Kidney (tissue), 14 donors: ENCODE data around the gene TCF7. TPM values are rescaled to one million over a fixed set of nuclear protein-coding genes. Genes with fewer than 3 reads are reported as not detected.

Experiments
- DNase-seq, 5 donors: peaks; one replicate each; pipeline ENCODE4 v3.0.0-alpha.2; 2013 to 2020
- FAIRE-seq: peaks from 2 replicates; lab custom pipeline; 2012; peaks lifted over from hg19 to GRCh38; lab: Jason Lieb, UNC
- H3K27ac ChIP-seq, 2 donors: one replicate each; pipeline ENCODE4 v1.7.0; 2013; ENCODE audit warnings: low read depth in 2 of 2, low read length in 2 of 2, inconsistent platforms in 1 of 2
- H3K27me3 ChIP-seq: one replicate; pipeline ENCODE4 v1.7.1; 2013; ENCODE audit warnings: low read length, inconsistent platforms; ENCODE audit not compliant: control insufficient read depth, insufficient read depth
- H3K36me3 ChIP-seq, 3 donors: one replicate each; pipeline versions ENCODE4 v1.7.0 to v1.7.1; 2013; ENCODE audit warnings: low read length in 3 of 3, control low read depth in 1 of 3, inconsistent platforms in 1 of 3; ENCODE audit not compliant: insufficient read depth in 3 of 3, control insufficient read depth in 2 of 3
- H3K4me1 ChIP-seq, 3 donors: one replicate each; pipeline versions ENCODE4 v1.7.0 to v1.7.1; 2013; ENCODE audit warnings: low read length in 3 of 3, inconsistent platforms in 1 of 3, low read depth in 1 of 3; ENCODE audit not compliant: control insufficient read depth in 2 of 3, insufficient read depth in 2 of 3
- H3K4me3 ChIP-seq, 3 donors: one replicate each; pipeline versions ENCODE4 v1.7.0 to v1.8.1; 2013; ENCODE audit warnings: low read length in 3 of 3, control low read depth in 1 of 3, inconsistent platforms in 1 of 3
- H3K9ac ChIP-seq, 3 donors: one replicate each; pipeline versions ENCODE4 v1.7.0 to v1.7.1; 2013; ENCODE audit warnings: low read length in 3 of 3, control low read depth in 1 of 3, inconsistent platforms in 1 of 3
- H3K9me3 ChIP-seq, 3 donors: one replicate each; pipeline versions ENCODE4 v1.7.0 to v1.7.1; 2013; ENCODE audit warnings: low read length in 3 of 3, control low read depth in 1 of 3, inconsistent platforms in 1 of 3; ENCODE audit not compliant: control insufficient read depth in 2 of 3, insufficient read depth in 1 of 3
- CTCF ChIP-seq: IDR thresholded peaks from 3 replicates; pipeline ENCODE4 v1.5.1; 2012; ENCODE audit warnings: mild to moderate bottlenecking, moderate library complexity, borderline replicate concordance; ENCODE audit not compliant: insufficient read depth; ENCODE audit errors: extremely low read depth
- intact Hi-C: fragments of 100-400 bp; cut with DNase I; formaldehyde crosslinking; loops from one replicate; pipeline ENCODE4 v1.11.1; 2022
- polyA plus RNA-seq: library from polyadenylated mRNA; stranded (reverse); fragments of 350-450 nt; fragmentation: Illumina TruSeq; extraction: RNeasy Lipid Tissue Mini Kit (QIAGEN cat#74804); gene quantifications from one replicate; pipeline ENCODE4 v1.2.3, GENCODE V29; 2014; ENCODE audit warnings: low read depth, low replicate concordance; ENCODE audit not compliant: insufficient read depth
- total RNA-seq: library from RNA; stranded (reverse); fragmentation: NEBNext Ultra II Directional; extraction: Animal tissue kit (Norgen Biotek cat#: 25700); gene quantifications from one replicate; pipeline ENCODE4 v1.2.1, GENCODE V29; 2021
- donor health status: control.
- donor health status: control.
- donor health status: control.
- donor health status: control.
- donor health status: control.
- donor health status: DM: yes; HTN: yes; CAD: no.
- donor health status: Normal renal cell carcinoma (clear cell type).

TCF7 gene
- total and polyA plus RNA-seq, 2 donors from 2014 or later = 1.2 to 15.6 TPM

GRCh38 chr5:134120386-134121138 lies 6.1 kb downstream of the TCF7 start:
- no peak for FAIRE-seq

GRCh38 chr5:134122530-134122929 lies 8.0 kb downstream of the TCF7 start:
- Histone ChIP-seq H3K27me3 (no peaks in the 10 kb centered on the region), H3K36me3 (no peaks in the 10 kb centered on the region), H3K4me3 (no peak overlapping the region), H3K4me1 (peaks cover 0 to 8% (median 4%) of the 10 kb centered on the region in 3 donors), H3K9ac (no peak overlapping the region), H3K9me3 (no peaks in the 10 kb centered on the region), H3K27ac (no peak overlapping the region)
- intact Hi-C loops = no loop called here
- DNase-seq (no peak), FAIRE-seq (no peak)
- no peak for TF ChIP-seq CTCF

More at GRCh38 chr5:134120386-134121138, 6.1 kb downstream of the TCF7 start:
- Histone ChIP-seq H3K27ac (no peak overlapping the region), H3K9me3 (no peaks in the 10 kb centered on the region), H3K4me3 (no peak overlapping the region), H3K27me3 (no peaks in the 10 kb centered on the region), H3K4me1 (peaks cover 0 to 4% (median 3%) of the 10 kb centered on the region in 3 donors), H3K9ac (no peak overlapping the region), H3K36me3 (no peaks in the 10 kb centered on the region)
- DNase-seq = no peak
- intact Hi-C loops = no loop called here
- no peak for TF ChIP-seq CTCF

GRCh38 chr5:134123360-134123759 lies 8.9 kb downstream of the TCF7 start:
- no peak overlapping the region for H3K4me3 ChIP-seq
- no peak for DNase-seq
- no peak for FAIRE-seq
- H3K27ac ChIP-seq = no peak overlapping the region
- H3K36me3 ChIP-seq = no peaks in the 10 kb centered on the region
- TF ChIP-seq CTCF = no peak
- intact Hi-C loops = no loop called here
- H3K9me3 ChIP-seq = no peaks in the 10 kb centered on the region
- H3K9ac ChIP-seq = no peak overlapping the region
- no peaks in the 10 kb centered on the region for H3K27me3 ChIP-seq
- peaks cover 0 to 8% (median 4%) of the 10 kb centered on the region in 3 donors for H3K4me1 ChIP-seq
